Naive B cell (primary cell): Measurements from ENCODE around the gene RMI2. TPM values are rescaled to one million over a fixed set of nuclear protein-coding genes. Genes with fewer than 3 reads are reported as not detected.

Experiments
- ATAC-seq, 2 donors: fragments of 150-1000 bp; cut with Tn5 transposase; 2 replicates each; pipeline ENCODE4 v1.10.0; 2021; ENCODE audit warnings: low read depth in 2 of 2, mild to moderate bottlenecking in 2 of 2, moderate library complexity in 2 of 2
- DNase-seq: peaks from one replicate; pipeline ENCODE4 v3.0.0; 2022
- H3K27ac Mint-ChIP-seq, 6 donors: one replicate each; pipeline ENCODE4 v1.8.0; 2020 to 2022; ENCODE audit warnings: mild to moderate bottlenecking in 6 of 6, mixed read lengths in 6 of 6, moderate library complexity in 5 of 6, inconsistent platforms in 2 of 6
- H3K27me3 Mint-ChIP-seq, 3 donors: one replicate each; pipeline ENCODE4 v1.8.0; 2021 to 2022; ENCODE audit warnings: mixed read lengths in 3 of 3, mild to moderate bottlenecking in 1 of 3
- H3K36me3 Mint-ChIP-seq, 2 donors: one replicate each; pipeline ENCODE4 v1.8.0; 2020 to 2022; ENCODE audit warnings: mixed read lengths in 2 of 2, inconsistent platforms in 1 of 2, mild to moderate bottlenecking in 1 of 2
- H3K4me1 Mint-ChIP-seq, 3 donors: one replicate each; pipeline ENCODE4 v1.8.0; 2020 to 2022; ENCODE audit warnings: mixed read lengths in 3 of 3, inconsistent platforms in 1 of 3, mild to moderate bottlenecking in 1 of 3, moderate library complexity in 1 of 3
- H3K4me3 Mint-ChIP-seq, 8 donors: one replicate each; pipeline ENCODE4 v1.8.0; 2020 to 2022; ENCODE audit warnings: mild to moderate bottlenecking in 8 of 8, mixed read lengths in 8 of 8, moderate library complexity in 8 of 8, inconsistent platforms in 2 of 8
- H3K9me3 Mint-ChIP-seq, 7 donors: one replicate each; pipeline ENCODE4 v1.8.0; 2020 to 2022; ENCODE audit warnings: mixed read lengths in 7 of 7, mild to moderate bottlenecking in 5 of 7, inconsistent platforms in 2 of 7, moderate library complexity in 1 of 7
- polyA plus RNA-seq, 6 donors: library from polyadenylated mRNA; unstranded; fragments of 300-500 nt; fragmentation: Illumina TruSeq; gene quantifications; one replicate each; pipeline ENCODE4 v1.2.3, GENCODE V29; 2021; ENCODE audit warnings: low read depth in 6 of 6

The RMI2 gene
- polyA plus RNA-seq, 6 donors from 2014 or later, result 18.1 to 38.3 (median 30.0) TPM

DNA sequence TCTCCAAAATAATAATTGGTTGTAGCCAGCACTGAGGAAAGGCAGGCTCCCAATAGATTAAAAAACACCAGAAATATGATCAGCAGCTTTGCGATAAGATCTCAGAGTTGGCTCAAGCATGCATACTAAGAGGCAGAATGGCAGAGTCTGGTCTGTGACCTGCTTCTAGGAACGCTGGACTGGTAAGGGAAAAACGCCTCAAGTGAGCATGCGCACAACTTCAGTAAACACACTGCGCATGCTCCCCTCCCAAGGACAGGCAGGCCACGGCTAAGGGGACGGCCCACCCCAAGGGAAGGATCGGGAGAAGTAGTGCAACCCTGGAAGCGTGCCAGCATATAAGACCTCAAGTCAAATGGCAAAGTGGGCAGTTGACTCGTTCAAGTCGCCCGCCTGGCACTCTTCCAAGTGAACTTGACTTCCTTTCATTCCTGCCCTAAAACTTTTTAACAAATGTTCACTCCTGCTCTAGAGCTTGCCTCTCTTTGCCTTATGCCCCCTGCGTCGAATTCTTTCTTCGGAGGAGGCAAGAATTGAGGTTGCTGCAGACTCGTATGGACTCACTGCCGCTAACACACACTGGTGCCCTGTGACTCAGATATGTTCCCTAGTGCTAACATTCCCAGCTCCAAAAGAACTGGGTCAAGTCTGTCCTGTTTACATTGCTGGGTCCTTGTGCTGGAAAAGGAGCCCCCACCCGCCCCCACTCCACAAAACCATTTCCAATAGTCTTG lies 41.7 kb upstream of the RMI2 start:
- H3K9me3 Mint-ChIP-seq, result peaks cover 0 to 3% (median 0%) of the 10 kb centered on the region in 7 donors
- no peak for ATAC-seq
- H3K27me3 Mint-ChIP-seq, result no peaks in the 10 kb centered on the region
- H3K4me1 Mint-ChIP-seq, result peaks cover 38 to 72% (median 54%) of the 10 kb centered on the region in 3 donors
- no peaks in the 10 kb centered on the region for H3K36me3 Mint-ChIP-seq
- H3K4me3 Mint-ChIP-seq, result no peak overlapping the region
- peak overlapping the region in 1 of 6 donors; percentile 17 for H3K27ac Mint-ChIP-seq
- DNase-seq, result no peak

DNA sequence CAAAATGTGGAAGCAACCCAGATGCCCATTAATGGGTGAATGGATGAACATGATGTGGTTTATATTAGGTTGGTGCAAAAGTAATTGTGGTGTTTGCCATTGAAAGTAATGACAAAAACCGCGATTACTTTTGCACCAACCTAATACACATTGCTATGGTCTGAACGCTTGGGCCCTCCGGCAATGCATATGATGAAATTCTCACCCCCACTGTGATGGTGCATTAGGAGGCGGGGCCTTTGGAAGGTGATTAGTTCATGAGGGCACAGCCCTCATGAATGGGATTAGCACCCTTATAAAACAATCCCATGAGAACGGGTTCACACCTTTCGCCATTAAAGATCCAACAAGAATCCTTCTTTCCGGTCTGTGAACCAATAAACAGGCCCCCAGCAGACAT lies 38.9 kb upstream of the RMI2 start:
- Mint-ChIP-seq H3K4me3 (peak overlapping the region in 3 of 8 donors; percentile 25 to 68 (median 38)), H3K36me3 (no peaks in the 10 kb centered on the region), H3K27ac (peak overlapping the region in 1 of 6 donors; percentile 57), H3K9me3 (peaks cover 0 to 3% (median 0%) of the 10 kb centered on the region in 7 donors), H3K27me3 (no peaks in the 10 kb centered on the region), H3K4me1 (peaks cover 40 to 78% (median 63%) of the 10 kb centered on the region in 3 donors)
- ATAC-seq (no peak), DNase-seq (no peak)

DNA sequence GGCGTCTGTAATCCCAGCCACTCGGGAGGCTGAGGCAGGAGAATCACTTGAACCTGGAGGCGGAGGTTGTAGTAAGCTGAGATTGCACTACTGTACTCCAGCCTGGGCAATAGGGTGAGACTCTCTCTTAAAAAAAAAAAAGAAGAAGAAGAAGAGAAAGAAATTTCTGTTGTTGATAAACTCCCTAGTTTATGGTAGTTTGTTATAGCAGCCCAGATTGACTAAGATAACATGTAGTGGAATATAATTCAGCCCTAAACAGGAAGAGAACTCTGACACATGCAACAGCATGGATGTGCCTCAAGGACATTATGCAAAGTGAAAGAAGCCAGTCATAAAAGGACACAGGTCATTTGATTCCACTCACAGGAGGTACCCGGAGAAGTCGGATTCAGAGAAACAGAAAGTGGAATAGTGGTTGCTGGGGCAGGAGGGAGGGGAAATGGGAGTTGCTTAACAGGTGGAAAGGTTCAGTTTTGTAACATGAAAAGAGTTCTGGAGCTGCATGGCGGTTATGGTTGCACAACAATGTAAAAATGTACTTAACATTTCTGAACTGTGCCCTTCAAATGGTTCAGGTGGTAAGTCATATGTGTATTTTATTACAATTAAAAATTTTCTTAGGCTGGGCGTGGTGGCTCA lies 38.1 kb upstream of the RMI2 start:
- H3K27me3 Mint-ChIP-seq, result no peaks in the 10 kb centered on the region
- H3K27ac Mint-ChIP-seq, result peak overlapping the region in 2 of 6 donors; percentile 48 to 70
- H3K9me3 Mint-ChIP-seq, result peaks cover 0 to 3% (median 0%) of the 10 kb centered on the region in 7 donors
- peak overlapping the region in 6 of 8 donors; percentile 35 to 86 (median 61) for H3K4me3 Mint-ChIP-seq
- no peak for DNase-seq
- H3K36me3 Mint-ChIP-seq, result no peaks in the 10 kb centered on the region
- no peak for ATAC-seq
- peaks cover 41 to 84% (median 70%) of the 10 kb centered on the region in 3 donors for H3K4me1 Mint-ChIP-seq

DNA sequence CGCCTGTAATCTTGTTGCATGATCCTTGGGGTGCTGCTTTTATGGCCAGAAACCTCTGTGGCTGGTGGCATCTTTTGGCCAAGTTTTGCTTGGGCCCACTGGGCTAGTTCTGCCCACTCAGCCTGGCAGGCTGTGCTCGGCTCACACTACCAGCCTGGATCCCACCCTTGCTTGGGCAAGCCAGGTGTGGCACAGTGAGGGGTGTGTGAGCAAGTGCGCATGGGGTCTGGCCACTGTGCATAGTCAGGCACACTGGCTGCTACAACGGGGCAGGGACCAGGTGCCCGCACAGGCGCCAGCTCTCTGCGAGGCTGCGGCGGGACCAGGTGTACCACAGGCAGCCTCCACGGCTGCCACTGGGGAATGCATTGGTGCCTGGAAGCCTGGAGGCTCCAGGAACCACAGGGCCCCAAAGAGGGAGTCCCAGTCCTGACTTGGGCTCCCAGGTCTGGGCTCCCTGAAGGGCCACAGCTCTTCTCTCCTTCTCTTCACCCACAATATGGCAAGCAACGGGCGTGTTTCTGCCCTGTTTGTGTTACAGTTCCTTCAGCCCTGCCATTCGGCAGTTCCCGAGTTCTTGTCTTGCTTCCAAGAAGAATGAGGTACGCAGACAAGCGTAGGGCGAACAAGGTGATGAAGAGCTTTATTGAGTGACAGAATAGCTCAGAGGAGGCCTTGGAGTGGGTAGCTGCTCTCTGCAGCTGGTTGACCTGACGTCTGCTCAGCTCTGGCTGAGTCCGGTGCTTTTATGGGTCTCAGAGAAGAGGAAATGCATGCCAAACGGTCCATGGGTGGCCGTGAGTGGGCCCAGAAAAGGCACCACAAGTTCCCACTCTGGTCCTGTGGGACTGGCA lies 37.4 kb upstream of the RMI2 start:
- H3K27me3 Mint-ChIP-seq, result no peaks in the 10 kb centered on the region
- H3K36me3 Mint-ChIP-seq, result no peaks in the 10 kb centered on the region
- peak overlapping the region in 5 of 6 donors; percentile 47 to 99 (median 87) for H3K27ac Mint-ChIP-seq
- ATAC-seq (no peak), DNase-seq (no peak)
- peaks cover 0 to 3% (median 0%) of the 10 kb centered on the region in 7 donors for H3K9me3 Mint-ChIP-seq
- H3K4me3 Mint-ChIP-seq, result peak overlapping the region in 5 of 8 donors; percentile 28 to 79 (median 50)
- peaks cover 42 to 89% (median 74%) of the 10 kb centered on the region in 3 donors for H3K4me1 Mint-ChIP-seq

DNA sequence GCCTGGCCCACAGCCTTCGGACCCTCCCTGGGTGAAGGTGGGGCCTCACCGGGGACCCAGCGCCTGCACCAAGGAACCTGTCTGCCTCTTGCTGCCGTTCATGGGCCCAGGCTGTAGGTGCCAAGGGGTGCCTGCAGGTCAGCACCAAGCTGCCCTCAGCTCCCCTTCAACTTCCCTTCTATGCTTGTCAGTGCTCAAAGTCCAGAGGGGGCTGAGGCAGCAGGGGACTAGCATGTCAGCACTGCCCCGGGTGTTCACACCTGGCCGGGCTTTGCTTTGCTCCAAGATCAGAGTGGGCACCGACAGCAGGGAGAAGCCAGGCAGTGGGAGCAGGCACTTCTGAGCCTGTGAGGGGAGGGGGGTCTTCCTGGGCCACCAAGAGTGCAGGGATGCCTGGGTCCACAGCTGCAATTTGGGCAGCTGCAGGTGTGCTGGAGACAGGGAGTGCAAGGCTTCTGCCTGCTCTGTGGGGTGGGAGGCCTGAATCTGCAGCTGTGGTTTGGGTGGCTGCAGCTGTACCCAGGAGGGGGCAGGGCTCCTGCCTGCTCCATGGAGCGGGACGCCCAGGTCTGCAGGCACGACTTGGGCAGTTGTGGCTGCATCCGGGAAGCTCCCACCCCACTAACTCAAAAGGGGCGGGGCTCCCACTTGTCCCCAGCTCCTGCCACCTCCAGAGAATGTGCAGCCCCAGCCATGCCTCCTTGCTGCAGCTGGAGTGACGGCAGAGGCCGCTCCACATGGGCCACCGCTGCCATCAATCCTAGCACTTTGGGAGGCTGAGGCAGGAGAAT lies 36.6 kb upstream of the RMI2 start:
- no peaks in the 10 kb centered on the region for H3K27me3 Mint-ChIP-seq
- H3K27ac Mint-ChIP-seq, result peak overlapping the region; percentile 70 to 99 (median 90)
- H3K36me3 Mint-ChIP-seq, result no peaks in the 10 kb centered on the region
- peaks cover 0 to 3% (median 0%) of the 10 kb centered on the region in 7 donors for H3K9me3 Mint-ChIP-seq
- H3K4me3 Mint-ChIP-seq, result peak overlapping the region; percentile 28 to 83 (median 79)
- H3K4me1 Mint-ChIP-seq, result peaks cover 49 to 95% (median 75%) of the 10 kb centered on the region in 3 donors
- DNase-seq (peak; percentile 76), ATAC-seq (peak; percentile 51 to 52)

DNA sequence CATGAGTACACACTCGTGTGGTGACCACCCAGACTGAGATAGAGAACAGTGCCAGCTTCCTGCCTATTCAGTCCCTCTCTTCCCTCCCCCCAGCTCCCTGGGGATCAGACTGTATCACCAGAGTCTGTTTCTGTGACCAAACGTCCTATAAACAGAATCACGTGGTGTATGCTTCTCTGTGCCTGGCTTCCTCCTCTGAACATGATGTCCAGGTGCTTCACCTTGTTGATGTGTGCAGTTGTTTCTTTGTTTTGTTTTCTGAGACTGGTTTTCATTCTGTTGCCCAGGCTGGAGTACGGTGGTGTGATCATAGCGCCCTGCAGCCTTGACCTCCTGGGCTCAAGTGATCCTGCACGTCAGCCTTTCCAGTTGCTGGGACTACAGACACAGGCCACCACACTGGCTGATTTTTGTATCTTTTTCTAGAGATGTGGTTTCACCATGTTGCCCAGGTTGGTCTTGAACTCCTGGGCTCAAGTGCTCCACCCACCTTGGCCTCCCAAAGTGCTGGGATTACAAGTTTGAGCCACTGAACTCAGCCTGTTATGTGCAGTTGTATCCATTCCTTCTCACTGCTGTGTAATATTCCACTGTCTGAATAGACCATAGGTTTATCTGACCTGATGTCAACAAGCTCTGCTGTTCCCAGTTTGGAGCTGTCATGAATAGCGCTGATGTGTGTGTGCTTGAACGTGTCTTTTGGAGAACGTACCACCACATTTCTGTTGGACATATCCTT lies 35.2 kb upstream of the RMI2 start:
- no peaks in the 10 kb centered on the region for H3K36me3 Mint-ChIP-seq
- peak overlapping the region; percentile 50 to 90 (median 78) for H3K4me3 Mint-ChIP-seq
- H3K4me1 Mint-ChIP-seq, result peaks cover 52 to 97% (median 86%) of the 10 kb centered on the region in 3 donors
- H3K9me3 Mint-ChIP-seq, result peaks cover 0 to 3% (median 0%) of the 10 kb centered on the region in 7 donors
- DNase-seq (peak; percentile 82), ATAC-seq (peak; percentile 52 to 56)
- H3K27ac Mint-ChIP-seq, result peak overlapping the region; percentile 87 to 99 (median 99)
- no peaks in the 10 kb centered on the region for H3K27me3 Mint-ChIP-seq

DNA sequence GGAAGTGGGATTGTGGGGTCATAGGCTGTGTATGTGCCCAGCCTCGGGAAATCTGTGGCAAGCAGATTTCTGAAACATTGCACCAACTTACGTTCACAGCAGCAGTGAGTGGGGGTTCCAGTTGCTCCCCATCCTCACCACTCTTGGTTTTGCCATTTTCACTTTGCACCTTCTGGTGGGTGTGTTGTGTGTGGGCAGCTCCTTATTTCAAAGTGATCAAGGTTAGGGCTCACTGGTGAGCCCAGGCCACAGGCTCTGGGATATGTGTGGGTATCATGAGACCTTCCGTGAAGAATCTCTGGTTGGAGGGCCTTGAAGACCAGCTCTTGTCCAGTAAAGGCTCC lies 34.7 kb upstream of the RMI2 start:
- Mint-ChIP-seq H3K36me3 (no peaks in the 10 kb centered on the region), H3K9me3 (peaks cover 0 to 3% (median 0%) of the 10 kb centered on the region in 7 donors), H3K4me3 (peak overlapping the region; percentile 50 to 90 (median 78)), H3K4me1 (peaks cover 52 to 94% (median 85%) of the 10 kb centered on the region in 3 donors), H3K27me3 (no peaks in the 10 kb centered on the region), H3K27ac (peak overlapping the region; percentile 87 to 99 (median 99))
- no peak for DNase-seq
- no peak for ATAC-seq

DNA sequence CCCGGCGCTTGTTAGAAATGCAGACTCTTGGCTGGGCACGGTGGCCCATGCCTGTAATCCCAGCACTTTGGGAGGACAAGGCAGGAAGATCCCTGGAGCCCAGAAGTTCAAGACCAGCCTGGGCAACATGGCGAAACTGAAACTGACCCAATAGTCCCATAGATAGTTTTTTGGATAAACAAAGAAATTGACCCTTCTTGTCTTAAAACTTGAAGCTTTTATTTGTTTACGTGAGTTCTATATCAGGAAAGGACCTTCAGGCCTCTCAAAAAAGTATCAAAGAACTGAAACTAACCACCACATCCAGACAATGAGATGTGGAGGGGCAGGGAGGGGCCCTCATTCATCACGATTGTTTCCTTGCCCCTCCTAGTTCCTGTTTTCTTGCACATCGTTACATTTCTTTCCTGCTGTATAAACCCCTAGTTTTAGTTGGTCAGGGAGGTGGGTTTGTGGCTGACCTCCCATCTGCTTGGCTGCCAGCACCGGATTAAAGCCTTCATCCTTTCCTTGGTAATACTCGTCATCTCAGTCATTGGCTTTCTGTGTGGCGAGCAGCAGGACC lies 34.2 kb upstream of the RMI2 start:
- Mint-ChIP-seq H3K9me3 (peaks cover 0 to 3% (median 0%) of the 10 kb centered on the region in 7 donors), H3K36me3 (no peaks in the 10 kb centered on the region), H3K4me1 (peaks cover 52 to 91% (median 85%) of the 10 kb centered on the region in 3 donors), H3K27me3 (no peaks in the 10 kb centered on the region), H3K4me3 (peak overlapping the region; percentile 50 to 90 (median 78)), H3K27ac (peak overlapping the region; percentile 87 to 99 (median 99))
- peak; percentile 87 for DNase-seq
- ATAC-seq, result peak; percentile 72 to 76

DNA sequence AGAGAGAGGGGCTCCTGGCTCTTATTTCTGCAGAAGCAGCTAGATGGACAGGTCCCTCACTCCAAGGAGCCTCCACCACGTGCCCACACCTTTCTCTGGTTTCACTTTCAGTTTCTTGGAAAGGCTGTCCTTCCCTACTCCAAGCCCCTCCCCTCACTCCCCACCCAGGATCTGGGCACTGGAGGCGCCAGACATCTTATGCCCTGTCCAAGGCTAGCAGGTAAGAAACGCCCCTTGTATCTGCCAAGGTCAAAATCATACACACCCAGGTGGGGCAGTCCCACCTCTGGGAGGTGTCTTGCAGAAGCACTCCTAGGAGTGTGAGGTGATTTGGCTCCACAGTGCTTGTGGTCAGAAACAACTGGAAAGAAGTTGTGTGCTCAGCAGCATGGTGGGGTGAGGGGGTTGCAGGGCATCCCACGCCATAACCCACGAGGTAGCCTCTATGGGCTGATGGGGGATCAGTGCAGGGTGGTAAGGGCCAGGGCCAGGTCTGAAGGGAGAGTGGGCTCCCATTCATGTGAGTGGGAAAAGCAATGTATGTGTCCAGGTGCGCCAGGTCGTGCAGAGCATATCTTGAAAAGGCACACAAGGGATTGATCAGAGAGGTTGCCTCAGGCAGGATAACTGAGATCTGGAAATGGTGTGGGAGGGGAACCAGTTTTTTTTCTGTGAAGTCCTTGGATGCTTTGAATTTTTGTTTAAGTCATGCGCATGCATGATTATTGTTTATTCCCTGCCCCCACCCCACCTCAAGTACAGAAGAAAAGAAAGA lies 32.4 kb upstream of the RMI2 start:
- Mint-ChIP-seq H3K27ac (peak overlapping the region; percentile 13 to 93 (median 74)), H3K4me1 (peaks cover 43 to 80% (median 75%) of the 10 kb centered on the region in 3 donors), H3K9me3 (peaks cover 0 to 2% (median 0%) of the 10 kb centered on the region in 7 donors), H3K27me3 (no peaks in the 10 kb centered on the region), H3K4me3 (peak overlapping the region in 6 of 8 donors; percentile 2 to 68 (median 41)), H3K36me3 (no peaks in the 10 kb centered on the region)
- ATAC-seq, result no peak
- no peak for DNase-seq

DNA sequence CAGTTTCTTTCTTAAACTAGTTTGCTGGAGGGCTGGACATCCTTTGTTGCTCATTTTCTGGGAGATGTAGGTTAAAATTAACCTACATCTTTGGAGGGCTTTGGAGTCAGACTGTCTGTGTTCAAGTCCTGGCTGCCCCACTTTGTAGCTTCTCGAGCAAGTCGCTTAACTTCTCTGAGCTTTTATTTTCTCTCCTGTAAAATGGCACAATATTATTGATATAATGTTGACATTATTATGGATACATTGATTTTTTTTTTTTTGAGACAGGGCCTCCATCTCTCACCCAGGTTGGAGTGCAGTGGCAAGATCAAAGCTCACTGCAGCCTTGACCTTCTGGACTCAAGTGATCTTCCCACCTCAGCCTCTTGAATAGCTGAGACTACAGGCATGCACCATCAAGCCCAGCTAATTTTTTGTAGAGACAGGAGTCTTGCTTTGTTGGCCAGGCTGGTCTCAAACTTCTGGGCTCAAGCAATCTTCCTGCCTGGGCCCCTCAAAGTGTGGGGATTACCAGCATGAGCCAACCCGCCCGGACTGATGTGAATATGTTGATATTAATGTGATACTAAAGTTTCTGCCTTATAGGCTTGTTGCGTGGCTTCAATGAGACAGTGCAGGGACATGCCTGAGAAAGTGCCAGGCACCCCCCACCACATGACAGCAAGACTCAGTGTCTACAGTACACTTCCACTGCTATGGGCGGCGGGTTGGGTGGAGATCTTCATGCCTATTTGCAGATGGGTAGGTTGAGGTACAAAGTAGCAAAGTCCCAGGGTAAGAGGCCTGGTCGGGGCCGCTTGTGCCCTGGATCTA lies 31.6 kb upstream of the RMI2 start:
- ATAC-seq (no peak), DNase-seq (no peak)
- H3K4me1 Mint-ChIP-seq, result peaks cover 39 to 75% (median 67%) of the 10 kb centered on the region in 3 donors
- H3K27ac Mint-ChIP-seq, result peak overlapping the region in 5 of 6 donors; percentile 9 to 69 (median 34)
- no peaks in the 10 kb centered on the region for H3K27me3 Mint-ChIP-seq
- peaks cover 0 to 3% (median 0%) of the 10 kb centered on the region in 7 donors for H3K9me3 Mint-ChIP-seq
- no peaks in the 10 kb centered on the region for H3K36me3 Mint-ChIP-seq
- H3K4me3 Mint-ChIP-seq, result peak overlapping the region in 3 of 8 donors; percentile 11 to 64 (median 52)
